Upper lobe of left lung (tissue), 4 donors: ENCODE measurements around the gene CFAP73.

Experiments used
- EP300 ChIP-seq, 4 donors: sonication (generic); formaldehyde crosslinking; IDR thresholded peaks; one replicate each; pipeline ENCODE4 v1.5.1; 2017; ENCODE audit warnings: antibody characterized with exemption in 4 of 4, control low read depth in 2 of 4
- POLR2AphosphoS5 ChIP-seq, 2 donors: sonication (generic); formaldehyde crosslinking; IDR thresholded peaks; one replicate each; pipeline ENCODE4 v1.5.1; 2017; ENCODE audit warnings: antibody characterized with exemption in 2 of 2
- TF ChIP-seq, protein P1 (sequence below), 6 experiments: fragments of 450-650 bp in 4 of 6; fragments of 200-600 bp in 2 of 6; sonication (generic) in 2 of 6; IDR thresholded peaks; one replicate each; pipeline ENCODE4 v1.5.1; 2016 to 2019; ENCODE audit warnings: antibody characterized with exemption in 6 of 6

DNA sequence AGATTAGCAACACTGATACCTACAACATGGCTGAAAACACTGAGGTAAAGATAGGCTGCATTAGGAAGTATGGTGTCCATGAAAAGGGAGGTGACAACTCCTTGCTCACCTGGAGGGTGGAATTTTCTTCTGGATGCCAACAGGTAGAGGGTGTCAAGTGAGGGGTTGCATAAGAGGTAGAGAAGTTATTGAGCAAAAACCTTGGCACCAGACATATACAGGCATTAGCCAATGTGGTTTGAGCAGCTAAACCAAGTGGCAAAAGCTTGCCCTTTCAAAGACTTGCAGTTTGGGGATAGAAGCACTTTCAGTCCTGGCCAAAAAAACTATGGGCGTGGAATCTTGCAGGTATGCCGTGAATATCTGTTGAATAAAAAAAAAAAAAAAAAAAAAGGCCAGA, 39.8 kb downstream of the CFAP73 start:
- TF ChIP-seq, protein P1, sequence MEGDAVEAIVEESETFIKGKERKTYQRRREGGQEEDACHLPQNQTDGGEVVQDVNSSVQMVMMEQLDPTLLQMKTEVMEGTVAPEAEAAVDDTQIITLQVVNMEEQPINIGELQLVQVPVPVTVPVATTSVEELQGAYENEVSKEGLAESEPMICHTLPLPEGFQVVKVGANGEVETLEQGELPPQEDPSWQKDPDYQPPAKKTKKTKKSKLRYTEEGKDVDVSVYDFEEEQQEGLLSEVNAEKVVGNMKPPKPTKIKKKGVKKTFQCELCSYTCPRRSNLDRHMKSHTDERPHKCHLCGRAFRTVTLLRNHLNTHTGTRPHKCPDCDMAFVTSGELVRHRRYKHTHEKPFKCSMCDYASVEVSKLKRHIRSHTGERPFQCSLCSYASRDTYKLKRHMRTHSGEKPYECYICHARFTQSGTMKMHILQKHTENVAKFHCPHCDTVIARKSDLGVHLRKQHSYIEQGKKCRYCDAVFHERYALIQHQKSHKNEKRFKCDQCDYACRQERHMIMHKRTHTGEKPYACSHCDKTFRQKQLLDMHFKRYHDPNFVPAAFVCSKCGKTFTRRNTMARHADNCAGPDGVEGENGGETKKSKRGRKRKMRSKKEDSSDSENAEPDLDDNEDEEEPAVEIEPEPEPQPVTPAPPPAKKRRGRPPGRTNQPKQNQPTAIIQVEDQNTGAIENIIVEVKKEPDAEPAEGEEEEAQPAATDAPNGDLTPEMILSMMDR (IDR thresholded peaks at IDR 0.05) = no peak
- TF ChIP-seq POLR2AphosphoS5 (IDR thresholded peaks at IDR 0.05) (no peak), EP300 (IDR thresholded peaks at IDR 0.05) (peak in 1 of 4 donors; percentile 52)
